Endothelial cell of hepatic sinusoid (primary cell): ENCODE data around the gene ADIPOR2.

ENCODE experiments used
- in situ Hi-C: cut with HindIII; loops from 2 replicates; pipeline ENCODE4 v1.10.0; 2017; ENCODE audit warnings: low sequenced_read_pairs

ADIPOR2 gene

DNA sequence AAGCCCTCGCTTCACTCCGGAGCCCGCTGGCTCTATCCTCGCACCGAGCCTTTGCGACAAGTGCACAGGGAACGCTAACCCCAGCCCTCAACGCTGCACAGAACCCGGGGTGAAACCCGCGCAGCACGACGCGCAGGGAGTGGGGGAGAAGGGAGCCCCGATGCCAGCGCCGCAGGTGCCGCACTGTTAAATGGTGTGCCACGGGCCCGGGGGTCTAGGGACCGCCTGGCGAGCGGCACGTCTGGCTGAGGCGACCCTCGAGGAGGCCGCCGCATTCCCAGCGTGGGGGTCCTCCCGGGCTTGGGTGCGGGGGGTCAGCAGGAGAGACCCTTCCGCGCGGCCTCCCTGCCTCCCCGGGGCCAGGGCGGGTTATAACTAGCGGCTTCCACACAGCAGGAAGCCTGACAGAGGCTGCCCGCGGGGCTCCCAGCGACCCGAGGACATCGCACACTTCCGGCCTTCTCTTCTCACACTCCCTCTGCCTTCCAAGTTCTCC, 105.7 kb downstream of the ADIPOR2 start:
- in situ Hi-C loops: no loop called here

DNA sequence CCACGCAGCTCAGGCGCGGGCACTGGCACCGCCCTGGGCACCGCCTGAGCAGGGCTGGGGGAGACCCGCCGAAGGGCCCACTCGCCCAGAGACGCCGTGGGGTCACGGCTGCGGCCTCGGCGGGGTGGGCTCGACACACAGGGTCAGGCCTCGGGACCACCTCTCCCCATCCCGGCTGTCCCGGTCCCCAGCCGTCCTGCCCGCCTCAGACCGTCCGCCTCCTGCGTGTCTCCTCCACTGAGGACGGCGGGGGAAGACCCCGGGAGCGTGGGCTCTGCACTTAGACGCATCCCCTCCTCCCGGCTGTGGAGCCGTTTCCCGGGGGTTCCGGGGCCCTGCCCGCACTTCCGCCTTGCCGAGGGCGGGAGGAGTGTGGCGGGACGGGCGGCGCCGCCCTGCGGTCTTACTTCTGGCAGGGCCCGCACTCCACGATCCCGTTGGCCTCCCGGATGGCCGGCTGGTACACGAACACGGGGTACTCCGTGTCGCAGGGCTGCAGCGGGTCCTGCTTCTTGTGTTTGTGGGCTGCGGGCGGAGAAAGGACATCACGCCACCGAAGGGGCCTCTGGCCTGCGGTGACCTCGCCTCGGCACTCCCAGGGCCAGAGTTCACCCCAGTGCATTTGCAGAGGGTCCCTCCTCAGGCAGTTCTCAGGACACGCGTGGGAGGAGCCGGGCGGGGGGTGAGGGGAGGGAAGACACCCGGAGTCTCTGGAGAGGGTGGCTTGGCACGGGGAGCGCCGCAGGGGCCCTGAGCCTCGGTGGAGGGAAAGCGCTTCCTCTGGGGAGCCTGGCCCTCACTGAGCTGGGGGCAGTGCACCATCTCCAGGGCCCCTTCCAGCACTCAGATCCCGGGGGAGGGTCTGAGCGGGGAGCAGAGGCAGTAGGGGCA, 106.4 kb downstream of the ADIPOR2 start:
- in situ Hi-C loops: no loop called here

DNA sequence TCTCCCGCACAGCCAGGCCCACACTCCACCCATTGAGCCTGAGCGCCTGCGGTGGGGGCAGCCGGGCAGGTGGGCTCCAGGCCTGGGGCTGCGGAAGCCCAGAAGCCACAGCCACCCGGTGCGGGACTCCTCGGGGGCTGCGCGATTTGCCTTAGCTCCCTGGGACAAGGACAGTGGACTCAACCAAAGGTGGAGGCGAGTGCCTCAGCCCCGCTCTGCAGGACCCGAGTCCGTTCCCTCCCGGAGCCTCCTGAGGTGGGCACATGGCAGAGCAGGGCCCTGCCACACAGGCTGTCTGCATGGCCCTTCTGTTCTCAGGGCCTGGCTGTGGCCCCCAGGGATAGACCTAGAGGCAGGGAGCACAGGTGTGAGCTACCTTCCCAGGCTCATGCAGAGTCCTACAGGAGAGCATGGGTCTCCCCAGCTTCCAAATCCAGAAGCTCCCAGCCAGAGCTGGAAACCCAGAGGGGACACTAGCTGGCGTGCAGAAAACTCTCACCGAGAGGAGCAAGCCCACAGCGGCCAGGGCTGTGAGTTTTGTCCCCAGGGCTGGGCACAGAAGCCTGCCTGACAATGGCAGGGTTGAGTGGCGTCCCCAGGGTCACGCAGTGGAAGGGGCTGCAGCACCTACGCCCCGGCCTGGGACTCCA, 107.2 kb downstream of the ADIPOR2 start:
- in situ Hi-C loops: no loop called here

DNA sequence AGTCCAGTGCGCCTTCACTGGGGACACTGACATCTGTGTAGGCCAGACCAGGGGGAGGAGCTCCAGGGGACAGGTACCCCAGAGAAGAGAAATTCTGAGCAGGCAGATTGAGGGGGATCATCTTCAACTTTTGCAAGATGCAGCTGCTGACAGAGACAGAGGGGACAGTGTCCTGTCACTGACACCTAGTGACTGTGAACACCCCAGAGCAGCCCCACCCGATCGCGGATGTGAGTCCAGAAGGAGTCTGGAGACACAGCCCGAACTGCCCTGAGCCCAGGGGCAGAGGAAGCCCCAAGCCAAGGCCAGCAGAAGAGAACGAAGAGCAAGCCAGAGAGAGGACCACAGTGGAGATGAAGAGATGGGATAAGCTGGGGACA, 107.8 kb downstream of the ADIPOR2 start:
- in situ Hi-C loops: no loop called here

DNA sequence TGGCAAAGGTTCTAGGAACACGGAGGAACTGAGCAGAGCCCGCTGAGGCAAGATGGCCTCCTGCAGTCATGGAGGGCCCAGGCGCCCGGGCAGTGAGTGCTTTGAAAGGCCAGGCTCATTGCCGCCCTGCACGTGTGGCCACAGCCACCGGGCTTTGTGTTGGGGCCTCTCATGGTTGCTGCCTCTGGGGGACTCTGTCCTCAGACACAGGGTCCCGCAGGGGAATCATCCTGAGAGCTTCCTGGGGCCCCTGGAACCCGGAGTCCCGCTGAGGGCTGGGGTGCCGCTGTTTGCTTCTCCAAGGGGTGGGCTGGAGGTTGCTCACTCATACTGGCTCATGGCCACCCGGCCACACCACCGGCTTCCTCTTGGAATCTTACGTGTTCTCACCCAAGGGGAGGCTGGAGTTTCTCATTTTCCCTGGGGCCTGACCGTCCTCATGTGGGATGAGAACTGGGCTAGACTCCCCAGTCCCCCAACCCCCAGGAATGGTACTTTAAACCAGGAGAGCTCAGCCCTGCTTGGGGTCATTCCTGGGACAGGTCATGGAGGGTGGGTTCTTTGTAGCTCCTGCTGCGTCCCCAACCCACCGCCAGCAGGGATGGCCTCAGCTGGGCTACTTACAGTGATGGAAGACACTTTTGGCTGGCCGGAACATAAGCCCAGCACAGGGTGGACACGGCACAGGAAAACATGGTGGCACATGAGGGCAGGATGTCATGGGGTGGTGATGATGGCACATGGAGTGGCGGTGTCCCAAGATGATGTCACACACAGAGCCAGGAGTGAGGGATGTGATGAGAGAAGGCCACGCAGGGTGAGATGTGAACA, 108.4 kb downstream of the ADIPOR2 start:
- in situ Hi-C loops: no loop called here

DNA sequence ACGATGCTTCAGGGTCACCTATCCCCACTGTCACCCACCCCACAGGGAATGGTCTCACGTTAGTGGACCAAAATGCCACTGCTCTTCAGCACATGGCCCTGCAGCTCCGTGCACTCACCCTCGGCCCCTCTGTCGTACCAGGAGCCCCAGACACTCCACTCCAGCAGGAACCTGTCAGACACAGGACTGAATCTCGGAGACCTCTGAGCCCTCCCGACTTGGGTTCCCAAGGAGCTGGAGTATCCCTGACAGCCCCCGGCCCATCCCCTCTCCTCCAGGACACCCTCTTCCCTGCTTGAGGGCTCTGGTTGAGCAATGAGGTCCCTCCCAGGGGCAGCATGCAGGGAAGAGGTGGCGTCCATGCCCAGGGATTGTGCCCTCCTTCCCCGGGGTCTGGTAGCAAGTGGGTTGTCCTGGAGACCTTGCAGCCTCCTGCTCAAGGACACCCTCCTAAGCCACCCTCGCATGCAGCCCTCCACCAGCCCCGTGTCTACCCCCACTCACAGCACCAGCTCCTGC, 109.1 kb downstream of the ADIPOR2 start:
- in situ Hi-C loops: no loop called here

DNA sequence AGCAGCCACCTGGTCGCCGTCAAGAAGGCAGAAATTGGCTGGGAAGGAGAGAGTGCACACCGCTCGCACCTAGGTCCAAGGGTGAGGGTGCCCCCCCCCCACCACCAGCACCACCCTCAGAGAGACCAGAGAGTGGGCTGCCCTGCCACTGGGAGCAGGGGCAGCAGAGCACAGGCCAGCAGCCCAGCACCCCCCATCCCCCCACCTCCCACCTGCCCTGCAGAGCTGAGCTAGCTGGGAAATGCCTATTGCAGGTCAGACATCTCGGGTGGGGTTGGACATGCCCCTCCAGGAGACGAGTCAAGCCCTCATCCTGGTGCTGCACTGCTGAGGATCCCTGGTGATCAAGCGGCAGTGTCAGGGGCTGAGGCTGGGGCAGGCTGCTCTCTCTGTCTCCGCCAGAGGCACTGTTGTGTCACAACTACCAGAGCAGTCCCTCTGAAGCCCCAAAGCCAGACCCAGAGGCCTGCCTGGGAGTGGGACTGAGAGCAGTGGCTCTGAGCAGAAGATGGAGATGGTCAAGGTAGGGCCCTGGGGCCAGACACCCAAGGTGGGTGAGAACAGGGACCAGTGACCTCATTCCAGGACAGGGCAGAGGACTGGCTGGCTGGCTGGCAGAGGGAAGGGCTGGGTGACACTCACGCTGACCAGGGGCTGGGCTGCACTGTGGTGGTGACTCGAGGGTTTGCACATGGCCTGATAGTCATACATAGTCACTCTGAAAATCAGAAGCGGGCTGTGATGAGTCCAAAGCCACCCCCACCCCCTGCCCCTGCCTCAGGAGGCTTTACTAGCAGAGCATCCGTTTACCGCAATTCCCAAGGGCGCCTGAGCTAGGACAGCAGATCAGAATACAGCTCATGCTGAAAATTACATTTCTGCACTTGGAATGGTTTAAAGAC, 109.8 kb downstream of the ADIPOR2 start:
- in situ Hi-C loops: no loop called here

DNA sequence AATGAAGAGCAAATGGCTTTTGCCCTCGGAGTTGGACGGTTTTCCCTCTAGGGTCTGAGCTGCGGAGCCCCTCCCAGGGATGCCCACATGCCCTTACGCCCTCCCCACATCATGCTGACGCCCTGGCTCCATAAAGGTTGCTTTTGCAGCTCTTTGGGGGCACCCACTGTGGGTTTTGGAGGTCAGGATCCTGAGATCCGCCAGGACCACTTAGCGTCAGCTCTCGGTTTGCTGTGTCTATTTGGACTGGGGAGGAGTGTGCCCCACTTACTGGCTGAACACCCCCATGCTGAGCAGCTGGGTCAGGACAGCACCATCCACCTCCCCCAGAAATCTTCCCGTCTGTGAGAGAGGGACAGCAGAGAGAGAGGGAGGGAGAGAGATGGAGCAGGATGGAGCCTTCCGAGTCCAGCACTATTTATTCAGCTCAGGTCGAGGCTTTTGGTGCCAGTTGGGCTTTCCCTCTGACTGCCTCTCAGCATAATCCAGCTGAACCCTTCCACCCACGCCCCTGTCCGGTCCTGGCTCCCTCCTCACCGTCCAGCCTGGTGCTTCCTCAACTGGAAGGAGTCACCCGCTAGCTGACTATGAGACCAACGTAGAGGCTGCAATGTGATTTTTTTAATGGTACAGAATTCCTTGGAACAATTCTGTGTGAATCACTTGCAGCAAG, 110.6 kb downstream of the ADIPOR2 start:
- in situ Hi-C loops: no loop called here

DNA sequence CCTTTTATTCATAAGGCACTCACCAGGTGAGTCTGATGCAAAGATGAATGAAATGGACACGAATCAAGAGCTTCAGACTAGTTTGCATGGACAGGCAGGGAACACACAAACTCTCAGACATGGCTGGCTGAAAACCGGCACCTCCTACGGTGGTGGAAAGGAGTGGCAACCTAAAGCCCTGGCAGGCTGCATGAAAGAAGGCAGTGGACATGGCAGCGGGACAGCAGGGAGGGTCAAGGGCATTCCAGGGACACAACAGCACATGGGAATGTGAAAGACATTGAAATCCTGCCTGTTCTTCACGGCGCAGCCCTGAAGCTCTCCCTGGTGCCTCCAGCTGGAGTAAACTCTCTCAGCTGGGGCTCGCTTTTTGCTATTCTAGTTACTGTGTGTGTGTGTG, 112.9 kb downstream of the ADIPOR2 start:
- in situ Hi-C loops: no loop called here

DNA sequence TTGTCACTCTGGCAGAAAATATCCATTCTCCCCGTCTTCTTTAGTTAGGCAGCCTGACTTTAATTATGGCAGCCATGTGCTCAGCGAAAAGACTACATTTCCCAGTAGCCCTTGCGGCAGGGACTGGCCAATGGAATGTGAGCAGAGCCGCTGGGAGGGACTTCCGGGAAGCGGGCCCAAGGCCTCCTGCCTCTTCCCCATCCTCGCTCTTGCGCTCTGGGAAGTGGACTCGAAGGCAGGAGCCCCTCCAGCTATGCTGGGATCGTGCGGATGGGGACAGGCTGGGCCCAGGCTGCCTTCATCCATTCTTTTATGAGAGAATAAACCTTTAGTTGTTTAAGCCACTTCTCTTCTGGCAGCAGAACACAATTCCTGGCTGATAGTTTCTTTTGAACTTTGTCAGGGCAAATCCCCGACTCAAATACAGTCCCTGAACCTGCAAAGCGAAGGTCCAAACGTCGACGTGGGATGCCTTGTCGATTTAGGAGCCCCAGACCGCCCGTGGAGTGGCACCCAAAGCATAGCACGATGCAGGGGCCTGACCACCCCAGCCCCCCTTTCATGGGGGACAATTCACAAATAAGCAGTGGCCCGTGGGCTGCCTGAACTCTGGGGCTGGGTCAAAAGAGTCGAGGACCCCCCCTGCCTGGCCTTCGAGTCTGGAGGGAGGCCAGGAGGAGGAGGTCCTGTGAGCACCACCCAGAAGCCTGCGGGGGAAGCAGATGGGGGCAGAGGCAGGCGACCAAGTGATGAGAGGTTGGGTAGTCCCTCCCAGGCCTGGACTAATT, 113.9 kb downstream of the ADIPOR2 start:
- in situ Hi-C loops: no loop called here

DNA sequence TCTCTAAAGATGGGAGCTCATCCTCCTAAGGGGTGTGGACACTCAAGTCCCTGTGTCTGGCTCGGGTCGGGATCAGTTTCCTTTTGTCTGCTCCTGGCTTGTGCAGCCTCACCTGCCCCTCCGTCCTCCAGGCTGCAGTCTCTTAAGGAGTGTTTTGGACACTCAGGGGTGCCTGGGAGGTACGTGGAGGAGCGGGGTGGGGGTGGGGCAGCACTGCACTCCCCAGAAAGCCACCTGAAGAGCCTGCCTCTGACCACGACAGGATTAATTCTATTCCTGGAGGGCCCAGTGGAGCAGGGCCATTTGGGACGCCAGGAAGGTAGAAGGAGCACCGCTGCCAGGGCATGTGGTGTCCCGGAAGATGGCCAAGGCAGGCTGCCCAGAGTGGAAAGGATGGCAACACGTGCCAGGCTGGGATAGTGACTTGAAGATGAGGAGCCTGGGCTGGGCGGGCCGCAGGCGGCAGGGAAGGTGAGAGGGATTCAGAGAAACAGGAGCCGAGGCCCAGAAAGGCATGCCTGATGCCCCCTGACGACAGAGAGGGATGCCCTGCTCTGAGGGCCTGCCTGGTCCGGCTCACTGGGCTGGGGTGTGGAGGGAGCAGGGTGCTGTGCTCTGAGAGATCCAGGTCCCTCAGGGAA, 114.7 kb downstream of the ADIPOR2 start:
- in situ Hi-C loops: no loop called here

DNA sequence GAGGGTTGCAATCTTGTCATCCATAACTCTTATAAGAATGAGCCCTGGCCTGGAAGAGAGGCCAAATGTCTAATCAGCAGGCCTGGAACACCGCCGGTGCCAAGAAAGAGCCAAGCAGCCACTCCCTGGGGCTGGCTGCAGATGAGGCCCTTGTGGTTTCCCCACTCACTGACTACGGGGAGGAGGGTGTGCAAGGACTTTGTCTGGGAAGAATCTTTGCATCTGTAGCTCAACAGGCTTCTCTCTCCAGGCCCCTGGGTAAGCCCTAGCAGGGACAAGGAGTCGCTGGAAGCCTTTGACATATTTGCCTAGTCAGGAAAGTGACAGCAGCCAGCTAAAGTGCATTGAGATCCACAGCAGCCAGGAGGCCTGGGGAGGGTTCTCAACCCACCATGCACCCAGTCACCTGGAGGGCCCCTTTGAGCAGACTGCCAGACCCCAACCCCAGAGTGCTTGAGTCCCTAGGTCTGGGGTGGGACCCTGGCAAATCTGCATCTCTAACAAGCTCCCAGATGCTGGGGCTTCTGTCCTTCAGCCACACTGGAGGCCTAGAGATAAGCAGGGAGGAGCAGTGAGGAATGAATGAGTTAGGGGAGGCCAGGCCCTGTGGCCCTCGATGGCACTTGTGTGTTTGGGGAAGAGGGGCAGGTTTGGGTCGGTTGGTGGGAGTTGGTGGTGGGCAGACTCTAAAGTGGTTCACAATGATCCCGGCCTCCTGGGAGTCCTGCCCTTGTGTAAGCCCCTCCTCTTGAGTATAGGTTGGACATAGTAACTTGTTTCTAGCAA, 115.6 kb downstream of the ADIPOR2 start:
- in situ Hi-C loops: no loop called here

DNA sequence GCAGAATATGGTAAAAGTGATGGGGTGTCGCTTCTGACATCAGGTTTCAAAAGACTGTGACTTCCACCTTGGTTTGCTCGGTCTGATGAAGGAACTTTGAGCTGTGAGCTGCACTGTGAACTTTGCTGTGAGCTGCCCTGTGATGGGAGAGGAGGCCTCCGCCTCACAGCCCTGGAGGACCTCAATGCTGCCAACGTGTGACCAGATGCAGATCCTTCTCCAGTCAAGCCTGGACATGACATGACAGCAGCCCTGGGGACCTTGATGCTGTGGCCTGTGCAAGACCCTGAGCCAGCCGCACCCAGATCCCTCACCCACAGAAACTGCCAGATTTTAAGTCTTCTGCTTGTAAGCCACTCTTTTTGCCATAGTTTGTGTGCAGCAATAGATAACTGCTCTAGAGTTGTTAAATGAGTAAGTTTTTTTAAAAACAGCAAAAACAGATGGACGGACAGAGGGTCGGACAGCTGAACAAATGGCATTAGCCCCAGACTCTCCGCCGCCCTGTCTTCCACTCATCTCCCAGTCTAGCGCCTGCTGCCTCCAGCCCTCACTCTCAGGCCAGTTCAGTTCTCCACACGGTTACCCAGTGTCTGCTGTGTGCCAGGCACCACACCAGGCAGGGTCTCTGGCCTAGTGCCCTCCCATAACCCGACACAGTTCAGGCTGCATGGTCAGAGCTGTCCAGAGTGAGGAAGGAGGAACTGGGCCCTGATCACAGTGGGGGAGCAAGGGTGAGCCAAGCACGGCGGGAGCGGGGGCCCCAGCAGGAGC, 116.4 kb downstream of the ADIPOR2 start:
- in situ Hi-C loops: no loop called here

DNA sequence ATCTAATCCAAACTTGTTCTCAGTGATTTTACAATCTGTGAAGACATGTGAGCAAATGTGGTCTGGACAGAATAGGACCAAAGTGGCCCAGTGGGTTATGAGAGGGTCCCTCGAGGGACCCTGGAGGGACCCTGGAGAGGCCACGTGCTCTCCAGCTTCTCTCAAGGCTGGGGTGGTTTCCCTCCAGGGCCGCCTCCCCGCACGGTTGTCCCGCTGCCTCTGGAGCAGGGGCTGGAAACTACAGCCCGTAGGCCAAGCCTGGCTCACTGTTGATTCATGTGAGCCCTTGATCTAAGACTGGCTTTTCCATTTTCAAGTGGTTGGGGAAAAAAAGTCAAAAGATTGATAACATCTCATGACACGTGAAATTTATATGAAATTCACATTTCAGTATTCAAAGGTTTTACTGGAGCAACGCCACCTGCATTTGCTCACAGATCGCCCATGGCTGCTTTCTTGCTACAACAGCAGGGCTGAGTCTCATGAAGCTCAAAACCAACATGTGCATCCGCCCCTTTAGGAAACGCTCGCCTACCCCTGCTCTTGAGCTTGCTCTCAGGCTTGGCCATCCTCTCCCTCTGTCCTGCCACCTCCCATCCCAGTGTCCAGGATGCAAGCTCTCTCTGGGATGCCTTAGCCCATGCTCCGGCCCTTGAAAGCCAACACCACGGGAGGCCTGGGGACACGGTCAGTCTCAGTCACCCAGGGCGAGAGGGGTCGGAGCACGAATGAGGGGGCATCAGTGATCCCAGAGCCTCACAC, 117.3 kb downstream of the ADIPOR2 start:
- in situ Hi-C loops: no loop called here

DNA sequence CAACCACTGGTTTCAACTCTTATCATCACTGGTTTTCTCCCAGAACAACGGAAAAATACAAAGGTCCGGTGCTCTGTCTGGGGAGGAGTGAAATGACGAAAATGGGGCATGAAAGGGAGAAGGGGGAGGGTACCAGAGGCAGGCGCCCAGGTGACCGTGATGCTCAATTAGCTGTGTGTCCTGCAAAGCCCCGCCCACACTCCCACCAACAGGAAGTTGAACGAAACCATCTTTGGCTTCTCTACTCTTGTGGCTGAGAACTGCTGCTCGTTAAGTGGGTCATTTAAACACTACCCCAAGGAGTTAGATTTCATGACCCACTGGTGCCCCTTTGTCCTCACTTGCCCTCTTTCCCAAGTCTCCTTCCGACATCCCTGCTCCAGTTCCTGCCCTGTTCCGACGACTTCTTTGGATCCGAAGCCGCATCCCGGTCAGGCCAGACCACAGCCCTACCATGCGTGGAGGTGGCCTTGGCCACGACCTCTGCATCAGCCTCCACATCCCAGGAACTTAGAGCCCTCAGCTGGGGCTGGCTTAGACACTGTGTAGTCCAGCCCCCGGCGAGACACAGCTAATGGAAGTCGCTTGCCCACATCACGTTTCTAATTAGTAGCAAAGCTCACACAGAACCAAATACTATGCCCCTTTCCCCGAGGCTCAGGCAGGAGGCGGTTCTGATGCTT, 118.1 kb downstream of the ADIPOR2 start:
- in situ Hi-C loops: no loop called here
